SU-DHL-6 (cell line): ENCODE measurements around the gene TMEM25.
"Not testable (repeated sequence)": the region's sequence is repeated elsewhere in the genome, so short reads cannot be mapped to it uniquely, and the experiment has no call there.

Source experiments
- H2AFZ ChIP-seq: fragments of 200-600 bp; sonication (generic); 2 replicates; pipeline ENCODE4 v1.6.1; 2014; ENCODE audit warnings: low read depth, mild to moderate bottlenecking, moderate library complexity, mixed read lengths, antibody characterized with exemption, low read length; ENCODE audit not compliant: severe bottlenecking
- H3F3A ChIP-seq: fragments of 200-600 bp; shearing (Covaris generic); 2 replicates; pipeline ENCODE4 v1.6.0; 2016; ENCODE audit warnings: antibody characterized with exemption, mild to moderate bottlenecking; ENCODE audit not compliant: insufficient read depth
- H3K27ac ChIP-seq: fragments of 200-600 bp; sonication (generic); 2 replicates; pipeline ENCODE4 v1.5.1; 2016; ENCODE audit warnings: low read depth, mild to moderate bottlenecking, low read length, moderate library complexity, mixed read lengths
- H3K27me3 ChIP-seq: fragments of 200-600 bp; sonication (generic), shearing (Covaris generic); 2 replicates; pipeline ENCODE4 v1.6.0; 2014; ENCODE audit warnings: mild to moderate bottlenecking, low read length
- H3K36me3 ChIP-seq: fragments of 200-600 bp; sonication (generic); 2 replicates; pipeline ENCODE4 v1.6.1; 2014; ENCODE audit warnings: mild to moderate bottlenecking, low read length, mixed read lengths
- H3K4me2 ChIP-seq: fragments of 300-600, 200-600 bp; shearing (Covaris generic), sonication (generic); 2 replicates; pipeline ENCODE4 v1.6.0; 2014; ENCODE audit warnings: low read length, low read depth, mild to moderate bottlenecking; ENCODE audit not compliant: poor library complexity, severe bottlenecking
- H3K4me3 ChIP-seq: fragments of 200-600 bp; sonication (generic); 2 replicates; pipeline ENCODE4 v1.5.1; 2014; ENCODE audit warnings: antibody characterized with exemption, low read length, mild to moderate bottlenecking, mixed read lengths; ENCODE audit not compliant: insufficient read depth, poor library complexity, severe bottlenecking
- H3K79me2 ChIP-seq: fragments of 200-600 bp; sonication (generic); 2 replicates; pipeline ENCODE4 v1.6.1; 2014; ENCODE audit warnings: mild to moderate bottlenecking, low read length, moderate library complexity; ENCODE audit not compliant: insufficient read depth
- H3K9ac ChIP-seq: fragments of 200-600 bp; sonication (generic); 2 replicates; pipeline ENCODE4 v1.7.0; 2014; ENCODE audit warnings: mild to moderate bottlenecking, low read length
- H3K9me2 ChIP-seq: fragments of 200-600 bp; sonication (generic); replicated peaks from 2 replicates; pipeline ENCODE4 v1.6.1; 2014; ENCODE audit warnings: low read length; ENCODE audit not compliant: insufficient read depth
- H3K9me3 ChIP-seq: fragments of 200-600 bp; sonication (generic); 2 replicates; pipeline ENCODE4 v1.6.1; 2014; ENCODE audit warnings: low read length, mixed read lengths; ENCODE audit not compliant: insufficient read depth
- H4K20me1 ChIP-seq: fragments of 200-600 bp; sonication (generic); 2 replicates; pipeline ENCODE4 v1.6.1; 2014; ENCODE audit warnings: low read depth, mild to moderate bottlenecking, antibody characterized with exemption, low read length, moderate library complexity, mixed read lengths
- CTCF ChIP-seq: fragments of 200-600 bp; sonication (generic); IDR thresholded peaks from one replicate; pipeline ENCODE4 v1.5.1; 2017; ENCODE audit warnings: antibody characterized with exemption, mild to moderate bottlenecking, low read length, moderate library complexity; ENCODE audit not compliant: insufficient read depth, poor library complexity, severe bottlenecking
- EZH2phosphoT487 ChIP-seq: fragments of 200-600 bp; sonication (generic), shearing (Covaris generic); conservative IDR thresholded peaks from 2 replicates; pipeline ENCODE4 v1.6.1; 2018; ENCODE audit warnings: mild to moderate bottlenecking, antibody characterized with exemption, low read length, moderate library complexity, mixed read lengths

TMEM25 gene

GRCh38 chr11:118572061-118572980, 41.3 kb downstream of the TMEM25 start, which contains the start of gene ARCN1:
Gene ARCN1 (plus strand): TSS chr11:118572409. CDS start chr11:118572548, 139 bp downstream.
- no peaks in the 10 kb centered on the region for H3K9me3 ChIP-seq
- no peaks in the 10 kb centered on the region for H3K9me2 ChIP-seq
- H3F3A ChIP-seq = peaks cover 5% of the 10 kb centered on the region
- H3K27ac ChIP-seq = peak within 1 kb of the TSS; percentile 70
- H3K79me2 ChIP-seq = peaks cover 51% of the 10 kb centered on the region
- H3K27me3 ChIP-seq = no peaks in the 10 kb centered on the region
- peak within 1 kb of the TSS; percentile 99 for H3K9ac ChIP-seq
- peak within 1 kb of the TSS; percentile 84 for H2AFZ ChIP-seq
- H3K4me2 ChIP-seq = peak within 1 kb of the TSS; percentile 71
- H3K36me3 ChIP-seq = 0 out of 2 replicates have a peak, but pooled peaks cover 2% of the 10 kb centered on the region
- peak within 1 kb of the TSS; percentile 99 for H3K4me3 ChIP-seq
- TF ChIP-seq CTCF (no peak), EZH2phosphoT487 (no peak)
- peaks cover 24% of the 10 kb centered on the region; the same call in 1 of the 2 replicates for H4K20me1 ChIP-seq

GRCh38 chr11:118572981-118573550, 42.1 kb downstream of the TMEM25 start:
- Histone ChIP-seq H2AFZ (peak overlapping the region; percentile 84), H3K9me3 (no peaks in the 10 kb centered on the region), H3F3A (peaks cover 5% of the 10 kb centered on the region), H3K9ac (peak overlapping the region; percentile 99), H3K4me2 (peak overlapping the region; percentile 71), H3K27ac (peak overlapping the region; percentile 70), H4K20me1 (peaks cover 28% of the 10 kb centered on the region), H3K79me2 (peaks cover 58% of the 10 kb centered on the region), H3K9me2 (no peaks in the 10 kb centered on the region), H3K36me3 (0 out of 2 replicates have a peak, but pooled peaks cover 2% of the 10 kb centered on the region), H3K27me3 (no peaks in the 10 kb centered on the region), H3K4me3 (peak overlapping the region; percentile 99)
- TF ChIP-seq EZH2phosphoT487 = no peak
- TF ChIP-seq CTCF = no peak

- H3K9me2 ChIP-seq = no peaks in the 10 kb centered on the region
- peak overlapping the region; percentile 71 for H3K4me2 ChIP-seq
- H4K20me1 ChIP-seq = peaks cover 28% of the 10 kb centered on the region
- H3K79me2 ChIP-seq = peaks cover 72% of the 10 kb centered on the region
- H3K9me3 ChIP-seq = no peaks in the 10 kb centered on the region
- peaks cover 5% of the 10 kb centered on the region for H3F3A ChIP-seq
- H2AFZ ChIP-seq = no peak overlapping the region
- no peaks in the 10 kb centered on the region for H3K27me3 ChIP-seq
- TF ChIP-seq EZH2phosphoT487 (no peak), CTCF (no peak)
- H3K4me3 ChIP-seq = no peak overlapping the region
- no peak overlapping the region for H3K9ac ChIP-seq
- 0 out of 2 replicates have a peak, but pooled peaks cover 2% of the 10 kb centered on the region for H3K36me3 ChIP-seq
- no peak overlapping the region for H3K27ac ChIP-seq
Measured at GRCh38 chr11:118574636-118575035, 43.6 kb downstream of the TMEM25 start.

GRCh38 chr11:118577995-118578394, 47.0 kb downstream of the TMEM25 start:
- H3K9ac ChIP-seq, H3K4me3 ChIP-seq, H3K4me2 ChIP-seq, H3K27me3 ChIP-seq, H2AFZ ChIP-seq, H3K36me3 ChIP-seq, H3K27ac ChIP-seq, H3K9me3 ChIP-seq, H3F3A ChIP-seq, H3K9me2 ChIP-seq: not testable (repeated sequence)
- H4K20me1 ChIP-seq = peaks cover 28% of the 10 kb centered on the region
- H3K79me2 ChIP-seq = peaks cover 85% of the 10 kb centered on the region
